ENCODE results near the gene ZBTB46. TPM values are rescaled to one million over a fixed set of nuclear protein-coding genes. Genes with fewer than 3 reads are reported as not detected.

ZBTB46 gene
- total RNA-seq, 1 donor: 13.8 TPM

DNA sequence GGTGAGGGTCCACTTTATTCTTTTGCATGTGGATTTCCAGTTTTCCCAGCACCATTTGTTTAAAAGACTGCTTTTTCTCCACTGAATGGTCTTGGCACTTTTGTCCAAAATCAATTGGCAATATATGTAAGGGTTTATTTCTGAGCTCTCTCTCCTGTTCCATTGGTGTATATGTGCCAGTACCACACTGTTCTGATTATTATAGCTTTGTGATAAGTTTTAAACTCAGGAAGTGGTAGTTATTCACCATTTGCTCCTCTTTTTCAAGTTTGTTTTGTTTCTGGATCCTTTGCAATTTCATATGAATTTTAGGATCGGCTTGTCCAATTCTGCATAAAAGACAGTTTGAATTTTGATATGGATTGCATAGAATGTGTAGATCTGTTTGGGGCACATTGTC is 118.9 kb downstream of the ZBTB46 start:
- H3K4me3 ChIP-seq (ENCODE audit: low read depth, low read length): no peak overlapping the region
- TF ChIP-seq, protein P1, sequence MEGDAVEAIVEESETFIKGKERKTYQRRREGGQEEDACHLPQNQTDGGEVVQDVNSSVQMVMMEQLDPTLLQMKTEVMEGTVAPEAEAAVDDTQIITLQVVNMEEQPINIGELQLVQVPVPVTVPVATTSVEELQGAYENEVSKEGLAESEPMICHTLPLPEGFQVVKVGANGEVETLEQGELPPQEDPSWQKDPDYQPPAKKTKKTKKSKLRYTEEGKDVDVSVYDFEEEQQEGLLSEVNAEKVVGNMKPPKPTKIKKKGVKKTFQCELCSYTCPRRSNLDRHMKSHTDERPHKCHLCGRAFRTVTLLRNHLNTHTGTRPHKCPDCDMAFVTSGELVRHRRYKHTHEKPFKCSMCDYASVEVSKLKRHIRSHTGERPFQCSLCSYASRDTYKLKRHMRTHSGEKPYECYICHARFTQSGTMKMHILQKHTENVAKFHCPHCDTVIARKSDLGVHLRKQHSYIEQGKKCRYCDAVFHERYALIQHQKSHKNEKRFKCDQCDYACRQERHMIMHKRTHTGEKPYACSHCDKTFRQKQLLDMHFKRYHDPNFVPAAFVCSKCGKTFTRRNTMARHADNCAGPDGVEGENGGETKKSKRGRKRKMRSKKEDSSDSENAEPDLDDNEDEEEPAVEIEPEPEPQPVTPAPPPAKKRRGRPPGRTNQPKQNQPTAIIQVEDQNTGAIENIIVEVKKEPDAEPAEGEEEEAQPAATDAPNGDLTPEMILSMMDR (IDR thresholded peaks at IDR 0.05; ENCODE audit: insufficient read depth, low read depth, low read length): no peak
- DNase-seq (ENCODE audit: low read depth): no peak

DNA sequence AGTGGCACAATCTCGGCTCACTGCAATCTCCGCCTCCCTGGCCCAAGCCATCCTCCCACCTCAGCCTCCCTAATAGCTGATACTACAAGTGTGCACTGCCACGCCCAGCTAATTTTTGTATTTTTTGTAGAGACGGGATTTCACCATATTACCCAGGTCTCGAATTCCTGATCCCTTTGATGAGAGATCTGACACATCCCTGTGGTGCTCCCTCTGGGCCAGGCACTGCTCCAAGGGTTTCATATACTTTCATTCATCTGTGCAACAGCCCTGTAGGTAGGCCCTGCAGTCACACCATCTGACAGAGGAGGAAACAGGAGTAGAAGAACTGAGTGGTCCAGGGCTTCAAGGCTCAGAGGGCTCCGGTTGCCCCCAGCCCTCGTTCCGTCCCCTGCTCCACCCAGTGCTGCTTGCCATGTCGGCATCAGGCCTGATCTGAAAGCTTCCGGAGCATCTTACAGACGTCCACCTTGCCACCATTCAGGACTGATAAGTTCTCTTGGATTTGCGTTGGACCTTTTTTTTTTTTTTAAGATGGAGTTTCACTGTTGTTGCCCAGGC is 119.9 kb downstream of the ZBTB46 start:
- no peak for DNase-seq (ENCODE audit: low read depth)
- no peak overlapping the region for H3K4me3 ChIP-seq (ENCODE audit: low read depth, low read length)
- TF ChIP-seq, protein P1 (IDR thresholded peaks at IDR 0.05; ENCODE audit: insufficient read depth, low read depth, low read length): no peak

DNA sequence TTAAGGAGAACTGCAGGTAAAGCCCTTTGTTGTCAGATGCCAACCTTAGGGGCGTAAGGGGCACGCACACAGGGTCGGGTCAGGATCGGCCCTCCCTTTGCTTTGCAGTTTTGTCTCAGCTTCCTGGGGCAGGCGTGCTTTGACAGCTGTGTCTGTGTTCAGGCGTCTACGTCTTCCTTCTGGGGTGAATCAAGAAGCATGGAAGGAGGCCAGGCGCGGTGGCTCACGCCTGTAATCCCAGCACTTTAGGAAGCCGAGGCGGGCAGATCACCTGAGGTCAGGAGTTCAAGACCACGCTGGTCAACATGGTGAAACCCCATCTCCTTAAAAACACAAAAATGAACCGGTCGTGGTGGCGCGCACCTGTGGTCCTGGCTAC is 121.9 kb downstream of the ZBTB46 start:
- H3K4me3 ChIP-seq (ENCODE audit: low read depth, low read length): peak overlapping the region; percentile 80
- TF ChIP-seq, protein P1 (IDR thresholded peaks at IDR 0.05; ENCODE audit: insufficient read depth, low read depth, low read length): no peak
- no peak for DNase-seq (ENCODE audit: low read depth)

DNA sequence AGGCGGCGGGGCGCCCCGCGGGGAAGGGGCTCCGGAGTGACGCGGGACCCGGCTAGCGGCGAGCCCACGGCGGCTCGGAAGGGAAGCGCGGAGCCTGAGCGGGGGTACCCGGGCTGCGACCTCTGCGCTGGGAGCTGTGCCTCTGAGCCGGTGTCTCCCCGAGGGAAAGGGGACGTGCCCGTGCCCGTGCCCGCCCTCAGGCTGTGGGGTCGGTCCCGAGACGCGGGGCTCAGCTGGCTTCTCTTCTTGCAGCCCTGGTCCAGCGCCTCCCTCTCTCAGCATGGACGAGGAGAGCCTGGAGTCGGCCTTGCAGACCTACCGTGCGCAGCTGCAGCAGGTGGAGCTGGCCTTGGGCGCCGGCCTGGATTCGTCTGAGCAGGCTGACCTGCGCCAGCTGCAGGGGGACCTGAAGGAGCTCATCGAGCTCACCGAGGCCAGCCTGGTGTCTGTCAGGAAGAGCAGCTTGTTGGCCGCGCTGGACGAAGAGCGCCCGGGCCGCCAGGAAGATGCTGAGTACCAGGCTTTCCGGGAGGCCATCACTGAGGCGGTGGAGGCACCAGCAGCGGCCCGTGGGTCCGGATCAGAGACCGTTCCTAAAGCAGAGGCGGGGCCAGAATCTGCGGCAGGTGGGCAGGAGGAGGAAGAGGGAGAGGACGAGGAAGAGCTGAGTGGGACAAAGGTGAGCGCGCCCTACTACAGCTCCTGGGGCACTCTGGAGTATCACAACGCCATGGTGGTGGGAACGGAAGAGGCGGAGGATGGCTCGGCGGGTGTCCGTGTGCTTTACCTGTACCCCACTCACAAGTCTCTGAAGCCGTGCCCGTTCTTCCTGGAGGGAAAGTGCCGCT is 122.5 kb downstream of the ZBTB46 start:
- DNase-seq (ENCODE audit: low read depth): no peak

DNA sequence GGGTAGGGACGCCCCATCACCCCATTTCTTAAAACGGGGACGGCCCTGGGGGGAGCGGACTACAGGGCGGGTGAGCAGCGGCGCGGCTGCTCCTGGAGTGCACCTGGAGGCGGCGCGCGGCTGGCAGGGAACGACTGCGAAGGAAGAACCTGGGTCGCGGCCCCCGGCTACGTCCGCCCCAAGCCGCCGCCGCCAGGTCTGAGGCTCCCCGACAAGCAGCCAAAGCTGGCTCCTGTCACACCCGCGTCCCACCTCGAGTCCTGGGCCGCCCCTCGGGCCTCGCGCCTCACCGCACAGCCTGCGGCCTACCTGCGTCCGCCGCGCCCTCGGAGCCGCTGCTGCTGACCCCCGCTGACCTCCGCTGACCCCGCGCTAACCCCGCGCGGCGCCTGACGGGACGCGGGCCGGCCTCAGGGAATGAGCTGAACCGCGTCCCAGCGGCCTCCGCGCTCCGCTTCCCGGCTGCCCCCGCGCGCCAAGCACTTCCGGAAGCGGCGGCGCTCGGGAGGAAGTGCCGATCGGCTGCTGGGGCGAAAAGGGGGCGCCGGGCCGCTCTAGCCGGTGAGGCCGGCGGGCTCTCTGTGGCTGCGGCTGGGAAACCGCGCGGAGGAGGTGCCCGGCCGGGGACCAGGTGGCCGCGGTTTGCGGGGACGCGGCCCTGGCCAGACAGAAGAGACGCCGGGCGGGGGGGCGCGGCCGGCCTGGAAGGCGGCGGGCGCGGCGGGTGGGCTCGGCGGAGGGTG is 123.3 kb downstream of the ZBTB46 start, which contains the start of the genes ARFRP1 and ZGPAT:
Gene ARFRP1, minus strand, starts transcription at position 419 of the 743 bp plus-strand sequence. CDS start 885 bp downstream, outside the sequence.
Gene ZGPAT, plus strand, starts transcription at position 482 of the 743 bp plus-strand sequence. CDS start 542 bp downstream, outside the sequence.
- TF ChIP-seq, protein P1 (IDR thresholded peaks at IDR 0.05; ENCODE audit: insufficient read depth, low read depth, low read length): no peak
- DNase-seq (ENCODE audit: low read depth): peak; percentile 81
- peak within 1 kb of the TSS; percentile 80 for H3K4me3 ChIP-seq (ENCODE audit: low read depth, low read length)

More for the DNA sequence above, 122.5 kb downstream of the ZBTB46 start:
- TF ChIP-seq, protein P1 (IDR thresholded peaks at IDR 0.05; ENCODE audit: insufficient read depth, low read depth, low read length): no peak
- peak overlapping the region; percentile 80 for H3K4me3 ChIP-seq (ENCODE audit: low read depth, low read length)

DNA sequence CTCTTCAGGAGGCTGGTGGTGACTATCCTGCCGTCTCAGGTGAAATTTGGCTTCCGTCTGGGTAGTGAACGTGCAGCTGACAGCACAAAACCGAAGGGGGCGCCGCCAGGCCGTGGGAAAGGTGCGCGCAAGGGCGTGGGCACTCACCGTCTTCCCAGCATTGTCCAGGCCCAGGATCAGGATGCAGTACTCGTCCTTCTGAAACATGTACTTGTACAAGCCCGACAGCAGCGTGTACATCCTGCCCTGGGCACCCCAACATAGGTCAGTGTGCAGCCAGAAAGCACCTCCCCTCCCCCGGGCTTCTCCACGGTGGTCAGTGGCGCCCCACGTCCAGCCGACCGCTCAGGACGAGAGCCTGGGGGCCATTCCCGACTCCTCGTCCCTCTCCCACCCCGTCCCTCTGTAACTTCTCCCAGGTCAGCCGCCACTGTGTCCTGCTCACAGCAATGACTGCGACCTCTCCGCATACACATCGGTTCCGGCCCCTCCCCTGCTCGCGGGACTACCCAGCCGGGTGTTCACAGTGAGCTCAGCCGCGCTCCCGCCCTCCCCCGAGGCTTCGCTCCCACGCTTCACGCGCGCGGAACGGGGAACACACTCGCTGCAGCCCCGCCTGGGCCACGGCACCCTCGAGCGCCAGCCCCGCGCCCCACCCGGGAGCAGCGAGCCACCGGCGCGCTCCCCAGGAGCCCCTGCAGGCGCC is 124.1 kb downstream of the ZBTB46 start:
- peak overlapping the region; percentile 80 for H3K4me3 ChIP-seq (ENCODE audit: low read depth, low read length)
- TF ChIP-seq, protein P1 (IDR thresholded peaks at IDR 0.05; ENCODE audit: insufficient read depth, low read depth, low read length): peak; percentile 26
- peak; percentile 48 for DNase-seq (ENCODE audit: low read depth)
